HepG2 (cell line): ENCODE results near the gene SMPD3. TPM values are rescaled to one million over a fixed set of nuclear protein-coding genes. Genes with fewer than 3 reads are reported as not detected.
A peak's percentile ranks its signal among the peaks of the same experiment; 100 is the strongest.

ENCODE experiments used
- ATF1 ChIP-seq: IDR thresholded peaks from 2 replicates; pipeline ENCODE4 v1.6.1; 2016; ENCODE audit warnings: mild to moderate bottlenecking, control low read depth
- CREB3 ChIP-seq: sonication (generic); formaldehyde crosslinking; IDR thresholded peaks from 2 replicates; pipeline ENCODE4 v1.5.0; 2020; ENCODE audit warnings: missing genetic modification reagents
- FIP1L1 ChIP-seq: fragments of 200-400 bp; formaldehyde crosslinking; IDR thresholded peaks from 2 replicates; pipeline ENCODE4 v1.6.1; 2018; ENCODE audit warnings: low read depth, mild to moderate bottlenecking, low read length, moderate library complexity, borderline replicate concordance; ENCODE audit not compliant: insufficient read depth
- FOXP4 ChIP-seq: sonication (generic); formaldehyde crosslinking; IDR thresholded peaks from 2 replicates; pipeline ENCODE4 v1.4.0; 2020; ENCODE audit warnings: missing genetic modification reagents
- GLI4 ChIP-seq: sonication (generic); formaldehyde crosslinking; IDR thresholded peaks from 2 replicates; pipeline ENCODE4 v1.5.1; 2020; ENCODE audit warnings: missing genetic modification reagents, mild to moderate bottlenecking, moderate library complexity, borderline replicate concordance
- IRF9 ChIP-seq: sonication (generic); formaldehyde crosslinking; IDR thresholded peaks from 2 replicates; pipeline ENCODE4 v1.8.0; 2022; ENCODE audit warnings: missing genetic modification reagents, mild to moderate bottlenecking, borderline replicate concordance
- KLF6 ChIP-seq: IDR thresholded peaks from 2 replicates; pipeline ENCODE4 v1.8.0; 2016; ENCODE audit warnings: missing biosample characterization, missing genetic modification reagents
- MBNL3 ChIP-seq: fragments of 250-450 bp; sonication (Bioruptor Pico); conservative IDR thresholded peaks from 2 replicates; pipeline ENCODE4 v1.8.0; 2022; ENCODE audit warnings: mild to moderate bottlenecking, inconsistent platforms
- MXI1 ChIP-seq: IDR thresholded peaks from 3 replicates; pipeline ENCODE4 v1.6.1; 2012; ENCODE audit warnings: low read depth, low read length, inconsistent platforms, borderline replicate concordance
- NAIF1 ChIP-seq: sonication (generic); formaldehyde crosslinking; IDR thresholded peaks from 2 replicates; pipeline ENCODE4 v1.5.0; 2020; ENCODE audit warnings: mild to moderate bottlenecking, missing genetic modification reagents, borderline replicate concordance
- PAXIP1 ChIP-seq: sonication (generic); formaldehyde crosslinking; conservative IDR thresholded peaks from 2 replicates; pipeline ENCODE4 v1.4.0; 2020; ENCODE audit warnings: mild to moderate bottlenecking, missing genetic modification reagents, moderate library complexity
- RAD21 ChIP-seq: fragments of 450-650 bp; formaldehyde crosslinking; IDR thresholded peaks from 2 replicates; pipeline ENCODE4 v1.5.0; 2020; ENCODE audit warnings: mild to moderate bottlenecking
- REXO4 ChIP-seq: sonication (generic); formaldehyde crosslinking; IDR thresholded peaks from 2 replicates; pipeline ENCODE4 v1.8.0; 2022; ENCODE audit warnings: missing genetic modification reagents, mild to moderate bottlenecking, borderline replicate concordance
- SALL1 ChIP-seq: sonication (generic); formaldehyde crosslinking; IDR thresholded peaks from 2 replicates; pipeline ENCODE4 v1.8.0; 2022; ENCODE audit warnings: mild to moderate bottlenecking, missing genetic modification reagents
- TBP ChIP-seq: sonication (generic); formaldehyde crosslinking; IDR thresholded peaks from 2 replicates; pipeline ENCODE4 v1.5.0; 2020; ENCODE audit warnings: missing genetic modification reagents
- TCF7 ChIP-seq: sonication (generic); IDR thresholded peaks from 2 replicates; pipeline ENCODE4 v1.6.1; 2016; ENCODE audit warnings: antibody characterized with exemption, low read depth
- TFDP2 ChIP-seq: sonication (generic); formaldehyde crosslinking; IDR thresholded peaks from 2 replicates; pipeline ENCODE4 v1.4.0; 2020; ENCODE audit warnings: missing genetic modification reagents
- YEATS4 ChIP-seq: sonication (generic); formaldehyde crosslinking; IDR thresholded peaks from 2 replicates; pipeline ENCODE4 v1.4.0; 2020; ENCODE audit warnings: missing genetic modification reagents, borderline replicate concordance
- ZBTB8A ChIP-seq: sonication (generic); formaldehyde crosslinking; IDR thresholded peaks from 2 replicates; pipeline ENCODE4 v1.4.0; 2020; ENCODE audit warnings: mild to moderate bottlenecking, low read depth, missing genetic modification reagents, borderline replicate concordance
- ZNF124 ChIP-seq: sonication (generic); formaldehyde crosslinking; IDR thresholded peaks from 2 replicates; pipeline ENCODE4 v1.4.0; 2020; ENCODE audit warnings: missing genetic modification reagents
- ZNF652 ChIP-seq: IDR thresholded peaks from 2 replicates; pipeline ENCODE4 v1.6.1; 2016; ENCODE audit warnings: low read depth, borderline replicate concordance
- polyA plus RNA-seq, 8 experiments: library from polyadenylated mRNA; depleted of rRNA in 3 of 8; stranded (reverse) in 7 of 8; unstranded in 1 of 8; fragments of >200 nt; fragmentation: Illumina TruSeq in 4 of 8; extraction: Trizol in 4 of 8; gene quantifications; 2 replicates each; pipeline versions ENCODE4 v1.2.1 to v1.2.3, GENCODE V29; 2011 to 2016; ENCODE audit warnings: low read depth in 4 of 8, missing spikeins in 1 of 8, mixed read lengths in 1 of 8; ENCODE audit not compliant: insufficient read depth in 1 of 8
- total RNA-seq, 5 experiments: library from RNA; depleted of rRNA; stranded (reverse); fragments of >200 nt; fragmentation: Illumina TruSeq; extraction: Trizol; gene quantifications; 2 replicates each; pipeline ENCODE4 v1.2.3, GENCODE V29; 2016; ENCODE audit warnings: low read depth in 1 of 5

SMPD3 gene
- total and polyA plus RNA-seq, 2 of the 13 experiments (the other 11 are each of a cell fraction or from before 2014, with no cell fraction given): 0.07 to 0.32 TPM

GRCh38 chr16:68328151-68328859 is 120.0 kb downstream of the SMPD3 start (continued):
- TF ChIP-seq PAXIP1 (CRISPR knock-in tag) (peak; percentile 78), REXO4 (CRISPR knock-in tag) (no peak), ZNF124 (CRISPR knock-in tag) (no peak), TBP (CRISPR knock-in tag) (no peak), NAIF1 (peak; percentile 47; the same call in 1 of the 2 replicates), YEATS4 (no peak), SALL1 (CRISPR knock-in tag) (peak; percentile 57), FIP1L1 (no peak), GLI4 (CRISPR knock-in tag) (no peak), RAD21 (peak; percentile 96), TCF7 (peak; percentile 76), KLF6 (CRISPR knock-in tag) (no peak), TFDP2 (CRISPR knock-in tag) (no peak), CREB3 (no peak), ATF1 (CRISPR knock-in tag) (no peak), ZNF652 (no peak), ZBTB8A (CRISPR knock-in tag) (no peak), MXI1 (peak; percentile 49; the same call in 1 of the 3 replicates), IRF9 (no peak; the same call in 1 of the 2 replicates), MBNL3 (CRISPR knock-in tag) (no peak), FOXP4 (0 out of 2 replicates have a peak, but pooled peaks have one; percentile 24)
